22Rv1 (cell line): Measurements from ENCODE around the gene IL3.

ENCODE experiments used
- H3K27ac ChIP-seq: fragments of 450-650 bp; 2 replicates; pipeline ENCODE4 v1.5.1; 2017
- CTCF ChIP-seq: fragments of 450-650 bp; IDR thresholded peaks from 2 replicates; pipeline ENCODE4 v1.5.1; 2017; ENCODE audit warnings: mild to moderate bottlenecking
- ZFX ChIP-seq: fragments of 450-650 bp; IDR thresholded peaks from 2 replicates; pipeline ENCODE4 v1.6.1; 2017; ENCODE audit warnings: antibody characterized with exemption, borderline replicate concordance

Gene IL3

GRCh38 chr5:132074772-132075718, 14.6 kb downstream of the IL3 start:
- TF ChIP-seq ZFX: no peak
- no peak for TF ChIP-seq CTCF
- H3K27ac ChIP-seq: no peak overlapping the region

GRCh38 chr5:132075719-132076077, 15.2 kb downstream of the IL3 start:
- H3K27ac ChIP-seq: no peak overlapping the region
- TF ChIP-seq ZFX: no peak
- TF ChIP-seq CTCF: no peak

- TF ChIP-seq CTCF (no peak), ZFX (no peak)
- H3K27ac ChIP-seq: no peak overlapping the region
Measured at GRCh38 chr5:132076202-132076830, 15.9 kb downstream of the IL3 start.

GRCh38 chr5:132076983-132077382, 16.5 kb downstream of the IL3 start:
- TF ChIP-seq CTCF: no peak
- no peak for TF ChIP-seq ZFX
- no peak overlapping the region for H3K27ac ChIP-seq

GRCh38 chr5:132079081-132079480, 18.6 kb downstream of the IL3 start:
- TF ChIP-seq ZFX (no peak), CTCF (no peak)
- no peak overlapping the region for H3K27ac ChIP-seq

- TF ChIP-seq ZFX (no peak), CTCF (no peak)
- H3K27ac ChIP-seq: no peak overlapping the region
Measured at GRCh38 chr5:132079619-132080018, 19.2 kb downstream of the IL3 start.

GRCh38 chr5:132080595-132080994, 20.1 kb downstream of the IL3 start:
- TF ChIP-seq ZFX: no peak
- TF ChIP-seq CTCF: no peak
- no peak overlapping the region for H3K27ac ChIP-seq
